Hippocampal formation (tissue), 2 donors: ENCODE results near the gene PHKG2.
A peak's percentile ranks its signal among the peaks of the same experiment; 100 is the strongest.

ENCODE experiments used
- DNase-seq, 2 donors: peaks; one replicate each; lab custom pipeline; 2025; lab: John Stamatoyannopoulos, UW

PHKG2 gene

GRCh38 chr16:30775392-30776188 is 27.4 kb downstream of the PHKG2 start:
- DNase-seq, result peak; percentile 75 to 76

- no peak for DNase-seq
Observed at GRCh38 chr16:30777591-30778297, 29.5 kb downstream of the PHKG2 start.

GRCh38 chr16:30778549-30779244 is 30.5 kb downstream of the PHKG2 start:
- DNase-seq, result no peak

- no peak for DNase-seq
Observed at GRCh38 chr16:30779596-30779995, 31.4 kb downstream of the PHKG2 start.

- no peak for DNase-seq
Observed at GRCh38 chr16:30780021-30780420, 31.8 kb downstream of the PHKG2 start.

- no peak for DNase-seq
Observed at GRCh38 chr16:30780549-30780948, 32.3 kb downstream of the PHKG2 start.

- DNase-seq, result no peak
Observed at GRCh38 chr16:30782486-30783279, 34.5 kb downstream of the PHKG2 start.

GRCh38 chr16:30783280-30784109 is 35.3 kb downstream of the PHKG2 start:
- DNase-seq, result no peak

GRCh38 chr16:30784215-30784614 is 36.0 kb downstream of the PHKG2 start:
- DNase-seq, result no peak

- DNase-seq, result no peak
Observed at GRCh38 chr16:30785126-30786106, 37.2 kb downstream of the PHKG2 start.

GRCh38 chr16:30786115-30786935 is 38.1 kb downstream of the PHKG2 start:
- no peak for DNase-seq

GRCh38 chr16:30786936-30787612 is 38.8 kb downstream of the PHKG2 start, which contains the start of gene ZNF629:
ZNF629 (minus strand) TSS chr16:30787205; CDS start chr16:30784482, 2,723 bp downstream.
- DNase-seq, result peak; percentile 70 to 74

GRCh38 chr16:30787613-30788378 is 39.6 kb downstream of the PHKG2 start:
- no peak for DNase-seq

GRCh38 chr16:30793508-30794069 is 45.4 kb downstream of the PHKG2 start:
- DNase-seq, result no peak

- no peak for DNase-seq
Observed at GRCh38 chr16:30794634-30795033, 46.4 kb downstream of the PHKG2 start.

GRCh38 chr16:30797670-30798309 is 49.6 kb downstream of the PHKG2 start:
- DNase-seq, result no peak
